Endothelial cell of umbilical vein (primary cell): ENCODE results near the gene L3MBTL4. TPM values are rescaled to one million over a fixed set of nuclear protein-coding genes. Genes with fewer than 3 reads are reported as not detected.

Experiments
- BruUV-seq: library from RNA; stranded (reverse); fragments of 400-500 nt; replicated peaks from 2 replicates; lab custom pipeline; 2021; lab: Mats Ljungman, UMichigan
- CTCF ChIA-PET: fragments of 300-600, 350-600 bp; sonication (Branson Sonifier 250); formaldehyde crosslinking; loops from one replicate; lab custom pipeline; 2021; ENCODE audit warnings: antibody characterized with exemption, inconsistent platforms; lab: Charles Lee
- POLR2A ChIA-PET: fragments of 300-600, 350-600 bp; sonication (Branson Sonifier 250); formaldehyde crosslinking; loops from one replicate; lab custom pipeline; 2021; ENCODE audit warnings: antibody characterized with exemption, inconsistent platforms; lab: Charles Lee
- DNase-seq: peaks from one replicate; pipeline ENCODE4 v3.0.0-alpha.2; 2011; ENCODE audit warnings: low read depth, low spot score
- FAIRE-seq: peaks from 2 replicates; lab custom pipeline; 2011; peaks lifted over from hg19 to GRCh38; lab: Jason Lieb, UNC
- H2AFZ ChIP-seq: 2 replicates; pipeline ENCODE4 v1.6.0; 2012; ENCODE audit warnings: low read depth, low read length, control low read depth, inconsistent platforms
- H3K27ac ChIP-seq: 2 replicates; pipeline ENCODE4 v1.5.1; 2011; ENCODE audit warnings: low read depth, mild to moderate bottlenecking, control low read depth, low read length, moderate library complexity; ENCODE audit not compliant: insufficient read depth
- H3K27me3 ChIP-seq, 2 experiments: 2 replicates each; pipeline versions ENCODE4 v1.6.0 to v1.6.1; 2011; ENCODE audit warnings: low read length in 2 of 2, mixed read lengths in 1 of 2; ENCODE audit not compliant: control insufficient read depth in 2 of 2, insufficient read depth in 2 of 2
- H3K36me3 ChIP-seq, 2 experiments: 2 replicates in 1 of 2; 3 replicates in 1 of 2; pipeline ENCODE4 v1.5.1; 2011; ENCODE audit warnings: low read length in 2 of 2, mild to moderate bottlenecking in 1 of 2, moderate library complexity in 1 of 2; ENCODE audit not compliant: control insufficient read depth in 2 of 2, insufficient read depth in 2 of 2; ENCODE audit errors: extremely low read depth in 1 of 2
- H3K4me1 ChIP-seq: 3 replicates; pipeline ENCODE4 v1.5.1; 2011; ENCODE audit warnings: mild to moderate bottlenecking, low read length; ENCODE audit not compliant: control insufficient read depth, insufficient read depth; ENCODE audit errors: extremely low read depth
- H3K4me2 ChIP-seq: 2 replicates; pipeline ENCODE4 v1.6.1; 2011; ENCODE audit warnings: low read length, control low read depth, mixed read lengths; ENCODE audit not compliant: insufficient read depth
- H3K4me3 ChIP-seq, 3 experiments: fragments of 200-600 bp in 1 of 3; sonication (generic), shearing (Covaris generic) in 1 of 3; replicated peaks in 1 of 3; 2 replicates each; pipeline ENCODE4 v1.5.1; 2011 to 2016; ENCODE audit warnings: control low read depth in 3 of 3, low read length in 3 of 3, mild to moderate bottlenecking in 2 of 3, inconsistent platforms in 1 of 3, low read depth in 1 of 3, moderate library complexity in 1 of 3; ENCODE audit not compliant: insufficient read depth in 1 of 3
- H3K79me2 ChIP-seq: 2 replicates; pipeline ENCODE4 v1.6.0; 2012; ENCODE audit warnings: low read length, inconsistent platforms; ENCODE audit not compliant: control insufficient read depth, insufficient read depth
- H3K9ac ChIP-seq: replicated peaks from 2 replicates; pipeline ENCODE3; 2011; ENCODE audit warnings: low read length, control low read depth; ENCODE audit not compliant: insufficient read depth; ENCODE audit errors: extremely low read depth
- H3K9me1 ChIP-seq: replicated peaks from 3 replicates; pipeline ENCODE4 v1.6.0; 2011; ENCODE audit warnings: mild to moderate bottlenecking, low read length; ENCODE audit not compliant: control insufficient read depth, insufficient read depth; ENCODE audit errors: extremely low read depth
- H3K9me3 ChIP-seq: replicated peaks from 2 replicates; pipeline ENCODE4 v1.5.1; 2012; ENCODE audit warnings: low read length, inconsistent platforms; ENCODE audit not compliant: control insufficient read depth, insufficient read depth
- H4K20me1 ChIP-seq: replicated peaks from 2 replicates; pipeline ENCODE3; 2011; ENCODE audit warnings: mild to moderate bottlenecking, low read length; ENCODE audit not compliant: control insufficient read depth, insufficient read depth; ENCODE audit errors: extremely low read depth
- EZH2 ChIP-seq: IDR thresholded peaks from 2 replicates; pipeline ENCODE4 v1.6.1; 2012; ENCODE audit warnings: borderline replicate concordance, low read depth, mild to moderate bottlenecking, moderate library complexity, low read length, inconsistent platforms; ENCODE audit not compliant: severe bottlenecking
- FOS ChIP-seq: IDR thresholded peaks from 2 replicates; pipeline ENCODE4 v1.6.1; 2011; ENCODE audit warnings: mild to moderate bottlenecking, low read length, moderate library complexity, borderline replicate concordance; ENCODE audit not compliant: insufficient read depth
- GATA2 ChIP-seq: IDR thresholded peaks from 2 replicates; pipeline ENCODE4 v1.7.0; 2011; ENCODE audit warnings: low read depth, mild to moderate bottlenecking, moderate library complexity, mixed read lengths, low read length; ENCODE audit not compliant: insufficient read length, insufficient read depth
- JUN ChIP-seq: IDR thresholded peaks from 2 replicates; pipeline ENCODE4 v1.6.1; 2011; ENCODE audit warnings: borderline replicate concordance, low read depth; ENCODE audit not compliant: insufficient read length, insufficient read depth
- MYC ChIP-seq: IDR thresholded peaks from one replicate; pipeline ENCODE4 v1.6.1; 2011; ENCODE audit warnings: mild to moderate bottlenecking, low read depth, low read length
- POLR2A ChIP-seq: IDR thresholded peaks from 2 replicates; pipeline ENCODE4 v1.6.1; 2012; ENCODE audit warnings: low read depth, mild to moderate bottlenecking, control low read depth, low read length
- dilution Hi-C: fragments of 300-500 bp; cut with MboI; formaldehyde crosslinking; loops from one replicate; pipeline ENCODE4 v1.15.0; 2019; ENCODE audit warnings: low sequenced_read_pairs; ENCODE audit not compliant: extremely low pct_ligation_motif_present
- intact Hi-C: fragments of 100-400 bp; cut with micrococcal nuclease; formaldehyde crosslinking; loops from one replicate; pipeline ENCODE4 v1.10.0; 2022
- polyA plus RNA-seq, 4 experiments: library from polyadenylated mRNA; depleted of rRNA in 3 of 4; stranded (reverse) in 3 of 4; unstranded in 1 of 4; fragments of >200 nt; gene quantifications; 2 replicates each; pipeline versions ENCODE4 v1.2.1 to v1.2.3, GENCODE V29; 2011 to 2012; ENCODE audit warnings: missing spikeins in 1 of 4
- total RNA-seq: library from RNA; stranded (reverse); gene quantifications from 2 replicates; pipeline ENCODE4 v1.2.3, GENCODE V29; 2021
- TF ChIP-seq, protein P1 (sequence below): IDR thresholded peaks from 2 replicates; pipeline ENCODE4 v1.6.1; 2011; ENCODE audit not compliant: insufficient read depth, insufficient read length
- TF ChIP-seq, protein P2 (sequence below), 2 donors: IDR thresholded peaks; 1 replicate in 1 of 2; 2 replicates in 1 of 2; pipeline ENCODE4 v1.5.1; 2011; ENCODE audit warnings: low read length in 2 of 2, mild to moderate bottlenecking in 2 of 2, moderate library complexity in 2 of 2, control low read depth in 1 of 2, inconsistent platforms in 1 of 2, low read depth in 1 of 2; ENCODE audit not compliant: insufficient read depth in 1 of 2; ENCODE audit errors: extremely low read depth in 1 of 2

L3MBTL4 gene
- total and polyA plus RNA-seq, 2 donors (not counting 3 experiments of a cell fraction or from before 2014, with no cell fraction given), result 0.80 TPM; not detected in 1

DNA sequence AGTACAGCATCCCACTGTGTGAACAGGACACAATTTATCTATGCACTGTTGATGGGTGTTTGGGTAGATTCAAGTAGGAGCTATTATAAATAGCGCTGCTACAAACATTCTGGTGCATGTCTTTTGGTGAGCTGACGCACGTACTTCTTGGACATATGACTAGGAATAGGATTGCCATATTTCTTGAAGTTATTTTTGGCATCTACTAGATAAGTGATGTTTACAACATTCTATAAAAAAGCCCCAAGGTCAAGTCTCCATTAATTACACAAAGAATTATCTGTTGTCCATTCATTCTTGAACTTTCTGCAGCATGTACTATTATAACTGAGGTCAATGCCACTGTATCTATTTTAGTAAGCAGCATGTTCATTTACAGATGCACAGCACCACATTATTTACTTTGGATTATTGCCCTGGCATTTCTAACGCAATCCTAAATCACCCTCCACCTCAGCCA, 293.9 kb downstream of the L3MBTL4 start:
- Histone ChIP-seq H3K36me3 (no peaks in the 10 kb centered on the region), H3K4me2 (no peak overlapping the region), H3K9me1 (no peaks in the 10 kb centered on the region), H3K4me1 (no peaks in the 10 kb centered on the region), H3K27ac (no peak overlapping the region), H4K20me1 (no peaks in the 10 kb centered on the region), H3K4me3 (no peak overlapping the region), H3K79me2 (no peaks in the 10 kb centered on the region), H3K27me3 (no peaks in the 10 kb centered on the region), H2AFZ (no peak overlapping the region), H3K9me3 (no peaks in the 10 kb centered on the region), H3K9ac (no peak overlapping the region)
- BruUV-seq, result no TSS peak
- dilution Hi-C loops (no loop called here), intact Hi-C loops (no loop called here)
- ChIA-PET POLR2A (no interaction called here), CTCF (no interaction called here)
- DNase-seq (no peak), FAIRE-seq (no peak)
- TF ChIP-seq MYC (no peak), EZH2 (no peak), JUN (no peak), POLR2A (no peak), FOS (no peak), GATA2 (no peak)
- TF ChIP-seq, protein P1, sequence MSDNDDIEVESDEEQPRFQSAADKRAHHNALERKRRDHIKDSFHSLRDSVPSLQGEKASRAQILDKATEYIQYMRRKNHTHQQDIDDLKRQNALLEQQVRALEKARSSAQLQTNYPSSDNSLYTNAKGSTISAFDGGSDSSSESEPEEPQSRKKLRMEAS, result no peak
- TF ChIP-seq, protein P2, sequence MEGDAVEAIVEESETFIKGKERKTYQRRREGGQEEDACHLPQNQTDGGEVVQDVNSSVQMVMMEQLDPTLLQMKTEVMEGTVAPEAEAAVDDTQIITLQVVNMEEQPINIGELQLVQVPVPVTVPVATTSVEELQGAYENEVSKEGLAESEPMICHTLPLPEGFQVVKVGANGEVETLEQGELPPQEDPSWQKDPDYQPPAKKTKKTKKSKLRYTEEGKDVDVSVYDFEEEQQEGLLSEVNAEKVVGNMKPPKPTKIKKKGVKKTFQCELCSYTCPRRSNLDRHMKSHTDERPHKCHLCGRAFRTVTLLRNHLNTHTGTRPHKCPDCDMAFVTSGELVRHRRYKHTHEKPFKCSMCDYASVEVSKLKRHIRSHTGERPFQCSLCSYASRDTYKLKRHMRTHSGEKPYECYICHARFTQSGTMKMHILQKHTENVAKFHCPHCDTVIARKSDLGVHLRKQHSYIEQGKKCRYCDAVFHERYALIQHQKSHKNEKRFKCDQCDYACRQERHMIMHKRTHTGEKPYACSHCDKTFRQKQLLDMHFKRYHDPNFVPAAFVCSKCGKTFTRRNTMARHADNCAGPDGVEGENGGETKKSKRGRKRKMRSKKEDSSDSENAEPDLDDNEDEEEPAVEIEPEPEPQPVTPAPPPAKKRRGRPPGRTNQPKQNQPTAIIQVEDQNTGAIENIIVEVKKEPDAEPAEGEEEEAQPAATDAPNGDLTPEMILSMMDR (IDR thresholded peaks at IDR 0.05; ENCODE audit: extremely low read depth in 1 of 2, insufficient read depth in 1 of 2, low read depth in 1 of 2, low read length in 2 of 2), result no peak
